ENCODE results near the gene GRIP1.

The GRIP1 gene

DNA sequence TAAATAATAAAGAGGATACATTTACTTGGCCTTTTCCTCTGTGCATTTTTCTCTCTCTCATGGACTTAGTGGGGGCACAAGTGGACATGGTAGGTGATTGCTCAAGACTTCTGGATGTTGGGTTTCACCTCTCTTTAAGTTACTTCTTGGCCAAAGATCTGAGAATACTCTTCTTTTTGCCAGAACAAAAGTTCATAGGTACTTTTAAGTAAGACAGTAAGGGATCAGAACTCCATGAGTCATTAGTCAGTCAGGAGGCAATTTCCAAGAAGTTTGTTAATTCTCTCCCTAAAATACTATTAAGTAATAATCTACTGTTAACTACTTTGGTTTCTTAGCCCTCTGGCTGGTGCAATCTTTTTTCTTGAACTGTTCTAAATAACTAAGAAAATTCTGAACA, 84.2 kb downstream of the GRIP1 start:
- no peak for DNase-seq

DNA sequence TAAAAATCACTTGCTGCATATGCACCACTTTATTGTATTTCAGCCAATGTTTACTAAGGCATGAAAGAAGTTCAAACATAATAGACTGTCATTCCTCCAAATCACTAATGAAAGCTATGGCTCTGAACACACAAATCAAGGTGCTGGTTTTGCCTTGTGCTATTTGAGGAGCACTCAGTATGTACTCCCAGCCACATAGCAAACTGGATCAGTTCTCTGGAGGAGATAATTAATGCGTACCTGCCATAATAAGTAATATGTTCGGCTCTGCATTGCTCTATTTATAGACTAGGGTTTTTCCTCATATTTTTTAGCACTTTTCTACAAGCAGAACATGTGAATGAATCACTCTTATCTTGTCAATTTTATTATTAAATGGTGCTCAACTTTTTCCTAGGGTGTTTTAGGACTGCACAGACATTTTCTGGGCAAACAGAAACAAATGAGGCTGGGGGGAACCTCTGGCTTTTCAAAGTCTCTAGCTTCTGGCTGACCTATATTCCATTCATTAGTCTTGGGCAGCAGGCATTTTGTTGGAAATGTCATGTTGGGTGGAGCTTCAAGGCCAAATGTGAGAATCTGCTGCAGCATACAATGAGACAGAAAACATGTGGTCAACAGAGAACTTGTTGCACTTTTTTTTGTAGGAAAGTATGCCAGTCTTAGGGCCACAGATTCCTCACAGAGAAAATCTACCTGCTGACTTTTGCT, 88.4 kb downstream of the GRIP1 start:
- DNase-seq, result no peak

DNA sequence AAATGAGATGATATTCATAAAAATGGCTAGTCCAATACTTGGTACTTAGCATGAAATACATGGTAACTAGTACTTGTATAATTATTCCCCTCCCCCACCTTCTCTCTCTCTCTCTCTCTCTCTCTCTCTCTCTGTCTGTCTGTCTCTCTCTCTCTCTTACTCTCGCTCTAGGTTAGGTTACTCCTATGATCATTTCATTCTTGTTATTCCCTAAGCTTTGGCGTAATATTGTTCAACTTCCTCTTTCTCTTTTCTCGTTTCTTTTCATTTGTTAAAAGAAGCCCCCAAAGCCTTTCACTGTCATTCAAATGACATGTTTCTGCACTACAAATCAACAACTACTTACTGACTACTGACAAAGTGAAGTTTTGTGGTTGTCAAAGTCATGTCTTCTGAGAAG, 89.8 kb downstream of the GRIP1 start:
- DNase-seq, result no peak

DNA sequence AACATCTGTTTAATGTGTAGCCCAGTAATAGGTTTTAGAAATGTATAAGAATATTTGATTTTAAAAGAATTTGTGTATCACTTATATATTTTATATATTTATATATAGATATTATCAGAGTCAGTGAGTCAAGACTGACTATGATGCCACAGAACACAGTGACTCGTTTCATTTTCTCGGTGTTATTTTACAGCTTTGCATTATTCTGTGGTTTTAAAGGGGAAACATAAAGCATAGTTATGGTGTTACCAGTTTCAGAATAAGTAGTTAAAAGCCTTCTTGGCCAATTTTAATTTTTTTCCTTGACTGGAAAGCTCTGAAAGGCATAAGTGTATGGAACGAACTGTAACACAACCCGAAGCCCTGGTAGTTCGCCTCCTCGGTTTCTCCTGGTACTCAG, 91.0 kb downstream of the GRIP1 start:
- no peak for DNase-seq

GRCh38 chr12:66584673-66585072, 94.2 kb downstream of the GRIP1 start:
- no peak for DNase-seq

- no peak for DNase-seq
Observed at GRCh38 chr12:66573605-66574004, 105.3 kb downstream of the GRIP1 start.

- DNase-seq, result no peak
Observed at GRCh38 chr12:66572845-66573244, 106.0 kb downstream of the GRIP1 start.

- no peak for DNase-seq
Observed at GRCh38 chr12:66571361-66571915, 107.4 kb downstream of the GRIP1 start.

- no peak for DNase-seq
Observed at GRCh38 chr12:66563220-66563619, 115.7 kb downstream of the GRIP1 start.

DNA sequence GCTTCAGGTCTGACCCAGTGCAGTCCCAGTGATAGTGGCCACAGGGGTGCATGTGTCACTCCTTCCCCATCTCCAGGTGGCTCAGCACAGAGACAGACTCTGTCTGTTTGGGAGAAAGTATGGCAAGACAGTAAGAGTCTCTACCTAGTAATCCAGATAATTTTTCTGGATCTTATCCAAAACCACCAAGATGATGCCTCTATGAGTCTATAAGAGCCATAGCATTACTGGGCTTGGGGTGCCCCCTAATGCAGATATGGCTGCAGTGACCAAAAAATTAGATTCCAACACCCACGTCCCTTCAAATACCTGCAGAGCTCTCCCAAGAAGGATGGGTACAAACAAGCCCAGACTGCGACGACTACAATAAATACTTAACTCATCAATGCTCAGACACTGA, 123.8 kb downstream of the GRIP1 start:
- DNase-seq, result no peak

DNA sequence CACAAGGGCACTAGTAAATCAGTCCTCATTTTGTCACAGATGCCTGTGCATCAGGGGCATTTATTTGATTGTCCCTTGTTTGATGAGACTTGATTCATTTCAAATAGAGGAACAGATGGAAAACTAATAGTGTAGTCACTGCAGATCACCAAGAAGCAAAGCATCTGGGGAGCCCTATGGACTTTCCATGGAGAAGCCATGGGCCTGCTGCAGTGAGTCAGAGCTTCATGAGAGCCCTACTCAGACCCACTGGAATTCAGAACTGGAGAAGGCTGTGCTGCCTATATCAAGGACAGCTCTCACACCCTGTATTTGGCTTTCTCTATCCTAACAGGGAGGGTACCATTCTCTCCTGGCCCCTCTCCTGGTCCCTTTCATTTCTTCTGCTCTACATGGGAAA, 126.2 kb downstream of the GRIP1 start:
- DNase-seq, result no peak

- no peak for DNase-seq
Observed at GRCh38 chr12:66550626-66551025, 128.2 kb downstream of the GRIP1 start.

- no peak for DNase-seq
Observed at GRCh38 chr12:66549050-66549389, 129.9 kb downstream of the GRIP1 start.

- DNase-seq, result no peak
Observed at GRCh38 chr12:66548338-66549049, 130.4 kb downstream of the GRIP1 start.

DNA sequence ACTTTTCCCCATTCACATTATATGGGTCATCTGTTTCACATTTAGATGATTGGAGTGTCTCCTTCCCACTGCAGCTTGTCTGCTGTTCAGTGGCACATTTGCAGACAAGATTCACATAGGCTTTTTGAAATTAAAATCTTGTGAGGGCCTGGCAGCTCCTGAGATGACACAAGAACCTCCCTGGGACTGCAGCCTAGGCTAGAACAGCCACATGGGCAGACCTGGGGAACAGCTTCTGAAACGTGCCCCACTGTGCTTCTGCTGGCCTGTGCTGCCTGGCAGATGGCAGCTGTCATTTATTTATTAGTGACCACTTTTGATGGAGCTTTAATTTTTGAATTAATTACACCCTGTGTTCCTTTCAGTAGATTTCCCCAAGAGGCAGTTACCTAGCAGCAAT, 137.4 kb downstream of the GRIP1 start:
- no peak for DNase-seq

GRCh38 chr12:66539431-66539830, 139.4 kb downstream of the GRIP1 start:
- no peak for DNase-seq

GRCh38 chr12:66538970-66539369, 139.9 kb downstream of the GRIP1 start:
- no peak for DNase-seq

DNA sequence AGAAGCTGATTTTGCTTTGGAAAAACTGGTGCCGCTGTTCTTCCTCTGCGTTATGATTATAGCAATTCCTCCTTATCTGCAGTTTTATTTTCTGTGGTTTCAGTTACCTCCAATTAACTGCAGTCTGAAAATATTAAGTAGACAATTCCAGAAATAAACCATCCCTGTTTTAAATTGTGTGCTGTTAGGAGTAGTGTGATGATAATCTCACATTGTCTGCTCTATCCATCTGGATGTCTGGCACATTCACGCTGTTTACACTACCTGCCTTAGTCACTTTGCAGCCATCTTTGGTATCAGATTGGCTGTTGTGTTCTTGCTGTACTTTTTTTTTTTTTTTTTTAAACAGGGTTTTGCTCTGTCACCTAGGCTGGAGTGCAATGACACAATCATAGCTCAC, 141.0 kb downstream of the GRIP1 start:
- no peak for DNase-seq

- DNase-seq, result no peak
Observed at GRCh38 chr12:66533767-66534166, 145.1 kb downstream of the GRIP1 start.

- no peak for DNase-seq
Observed at GRCh38 chr12:66531766-66532165, 147.1 kb downstream of the GRIP1 start.

- no peak for DNase-seq
Observed at GRCh38 chr12:66529934-66530333, 148.9 kb downstream of the GRIP1 start.

GRCh38 chr12:66516561-66516960, 162.3 kb downstream of the GRIP1 start:
- no peak for DNase-seq

DNA sequence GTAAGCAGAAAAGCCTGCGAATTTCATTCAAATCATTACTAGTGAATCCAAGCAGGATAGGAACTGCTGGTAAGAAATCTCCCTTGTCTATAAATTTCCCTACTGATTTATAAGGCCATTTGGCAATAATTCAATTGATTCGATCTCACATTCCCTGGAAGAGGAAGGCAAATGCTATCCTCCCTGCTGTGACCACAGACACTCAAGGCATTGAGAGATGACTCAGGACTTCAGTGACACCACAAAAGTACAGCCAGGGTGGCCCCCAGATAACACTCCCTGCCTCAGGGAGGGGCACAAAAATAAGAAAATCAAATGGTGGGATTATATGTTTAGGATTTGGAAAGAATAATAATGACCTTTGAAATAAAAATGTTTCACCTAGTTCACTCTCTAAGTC, 162.7 kb downstream of the GRIP1 start:
- DNase-seq, result no peak

DNA sequence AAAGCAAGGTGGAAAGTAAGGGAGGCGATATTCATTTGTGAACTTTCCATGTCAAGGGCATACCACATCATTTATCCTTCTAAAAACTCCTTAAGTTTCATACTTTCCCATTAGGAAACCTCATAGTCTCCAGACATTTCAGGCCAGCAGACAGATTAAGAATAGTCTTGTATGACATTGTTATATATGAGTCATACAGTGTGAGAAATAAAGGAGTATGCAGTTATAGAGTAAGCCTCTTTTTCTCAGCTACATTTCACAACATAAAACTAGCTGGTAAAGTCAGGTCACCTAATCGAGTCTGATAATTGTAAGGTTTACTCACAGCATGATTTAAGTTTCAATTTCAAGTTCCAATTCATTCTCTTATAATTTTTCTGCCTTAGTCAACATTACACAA, 164.3 kb downstream of the GRIP1 start:
- DNase-seq, result no peak

DNA sequence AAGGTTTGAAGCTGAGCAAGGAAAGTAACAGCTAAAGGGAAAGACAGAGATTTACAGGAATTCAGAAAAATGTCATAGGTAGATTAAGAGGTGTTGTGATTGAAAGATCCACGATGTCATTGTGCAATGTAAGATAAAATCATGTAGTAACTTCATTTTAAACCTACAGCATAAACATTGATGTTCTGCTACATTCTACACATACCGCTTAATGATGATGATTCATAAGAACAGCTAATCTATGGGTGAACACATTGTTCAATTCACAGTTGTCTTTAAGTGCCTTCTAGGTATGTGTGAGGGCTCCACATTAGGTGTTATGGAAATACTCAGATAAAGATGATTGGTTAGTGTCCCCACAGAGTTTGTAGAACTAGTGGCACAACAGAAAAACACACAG, 170.9 kb downstream of the GRIP1 start:
- DNase-seq, result no peak
